Pons (tissue), 1 donor: ENCODE results near the gene CREB5.

Source experiments
- DNase-seq: peaks from one replicate; pipeline ENCODE4 v3.0.0-alpha.2; 2016; ENCODE audit warnings: low spot score

CREB5 gene

GRCh38 chr7:28479507-28479947 lies 67.2 kb downstream of the CREB5 start:
- no peak for DNase-seq

- DNase-seq: no peak
These were observed 68.3 kb downstream of the CREB5 start for GRCh38 chr7:28480595-28480994.

GRCh38 chr7:28481091-28481926 lies 69.0 kb downstream of the CREB5 start:
- DNase-seq: no peak

- DNase-seq: no peak
These were observed 70.8 kb downstream of the CREB5 start for GRCh38 chr7:28483112-28483511.

GRCh38 chr7:28483908-28484605 lies 71.7 kb downstream of the CREB5 start:
- DNase-seq: no peak

- no peak for DNase-seq
These were observed 72.3 kb downstream of the CREB5 start for GRCh38 chr7:28484606-28484935.

- DNase-seq: no peak
These were observed 75.2 kb downstream of the CREB5 start for GRCh38 chr7:28487487-28487886.

GRCh38 chr7:28488061-28488791 lies 75.9 kb downstream of the CREB5 start:
- no peak for DNase-seq

GRCh38 chr7:28490831-28491230 lies 78.5 kb downstream of the CREB5 start:
- DNase-seq: no peak

GRCh38 chr7:28493477-28493876 lies 81.2 kb downstream of the CREB5 start:
- no peak for DNase-seq

GRCh38 chr7:28497009-28497408 lies 84.7 kb downstream of the CREB5 start:
- no peak for DNase-seq

GRCh38 chr7:28498636-28499035 lies 86.3 kb downstream of the CREB5 start:
- no peak for DNase-seq

- no peak for DNase-seq
These were observed 87.8 kb downstream of the CREB5 start for GRCh38 chr7:28500138-28500537.

GRCh38 chr7:28502408-28502807 lies 90.1 kb downstream of the CREB5 start:
- DNase-seq: no peak

- no peak for DNase-seq
These were observed 91.1 kb downstream of the CREB5 start for GRCh38 chr7:28503396-28503795.

- no peak for DNase-seq
These were observed 92.7 kb downstream of the CREB5 start for GRCh38 chr7:28505014-28505413.

GRCh38 chr7:28505867-28506266 lies 93.5 kb downstream of the CREB5 start:
- no peak for DNase-seq

GRCh38 chr7:28507525-28508282 lies 95.4 kb downstream of the CREB5 start:
- no peak for DNase-seq

GRCh38 chr7:28509251-28510025 lies 97.1 kb downstream of the CREB5 start:
- DNase-seq: no peak

GRCh38 chr7:28510026-28510369 lies 97.7 kb downstream of the CREB5 start:
- no peak for DNase-seq

- no peak for DNase-seq
These were observed 100.5 kb downstream of the CREB5 start for GRCh38 chr7:28512668-28513440.
